Lower lobe of right lung (tissue), 2 donors: ENCODE results near the gene ME3. TPM values are rescaled to one million over a fixed set of nuclear protein-coding genes. Genes with fewer than 3 reads are reported as not detected.

Source experiments
- ATAC-seq, 2 donors: fragments of 200-7000 bp; cut with Tn5 transposase; one replicate each; pipeline ENCODE4 v1.9.1; 2020 to 2022; ENCODE audit warnings: mild to moderate bottlenecking in 2 of 2, moderate library complexity in 2 of 2
- DNase-seq: peaks from one replicate; pipeline ENCODE4 v3.0.0-alpha.2; 2020
- H3K27ac ChIP-seq: fragments of 200-600 bp; one replicate; pipeline ENCODE4 v1.8.0; 2022
- H3K27me3 ChIP-seq: fragments of 200-600 bp; one replicate; pipeline ENCODE4 v1.8.0; 2022; ENCODE audit warnings: low read depth
- H3K36me3 ChIP-seq: fragments of 200-600 bp; one replicate; pipeline ENCODE4 v1.8.0; 2022; ENCODE audit warnings: mild to moderate bottlenecking
- H3K4me1 ChIP-seq: fragments of 200-600 bp; one replicate; pipeline ENCODE4 v1.8.0; 2022
- H3K4me3 ChIP-seq: fragments of 200-600 bp; one replicate; pipeline ENCODE4 v1.8.0; 2022; ENCODE audit warnings: mild to moderate bottlenecking
- H3K9me3 ChIP-seq: fragments of 200-600 bp; one replicate; pipeline ENCODE4 v1.8.0; 2022
- CTCF ChIP-seq: fragments of 200-600 bp; IDR thresholded peaks from one replicate; pipeline ENCODE4 v1.8.0; 2022; ENCODE audit warnings: antibody characterized with exemption, mild to moderate bottlenecking
- intact Hi-C: fragments of 100-400 bp; cut with DNase I; formaldehyde crosslinking; loops from one replicate; pipeline ENCODE4 v1.11.0; 2022
- total RNA-seq: library from RNA; stranded (reverse); fragmentation: NEBNext Ultra II Directional; extraction: Animal tissue kit (Norgen Biotek cat#: 25700); gene quantifications from one replicate; pipeline ENCODE4 v1.2.1, GENCODE V29; 2021
- donor health status: DM: no; HTN: yes; CAD: no; lungs with severe emphysema.

The ME3 gene
- total RNA-seq, 1 donor from 2014 or later, result 18.6 TPM

GRCh38 chr11:86595451-86595850, 77.0 kb downstream of the ME3 start:
- H3K36me3 ChIP-seq, result no peaks in the 10 kb centered on the region
- DNase-seq, result no peak
- peak; percentile 16 to 24 for ATAC-seq
- no peak overlapping the region for H3K27ac ChIP-seq
- intact Hi-C loops, result no loop called here
- H3K9me3 ChIP-seq, result no peaks in the 10 kb centered on the region
- peaks cover 44% of the 10 kb centered on the region for H3K4me1 ChIP-seq
- no peaks in the 10 kb centered on the region for H3K27me3 ChIP-seq
- H3K4me3 ChIP-seq, result no peak overlapping the region
- no peak for TF ChIP-seq CTCF

GRCh38 chr11:86594746-86595145, 77.7 kb downstream of the ME3 start:
- Histone ChIP-seq H3K4me1 (peaks cover 44% of the 10 kb centered on the region), H3K27ac (no peak overlapping the region), H3K9me3 (no peaks in the 10 kb centered on the region), H3K27me3 (no peaks in the 10 kb centered on the region), H3K4me3 (no peak overlapping the region), H3K36me3 (no peaks in the 10 kb centered on the region)
- DNase-seq (no peak), ATAC-seq (no peak)
- intact Hi-C loops, result no loop called here
- TF ChIP-seq CTCF, result no peak

- ATAC-seq (no peak), DNase-seq (no peak)
- H3K4me1 ChIP-seq, result peaks cover 49% of the 10 kb centered on the region
- intact Hi-C loops, result no loop called here
- H3K9me3 ChIP-seq, result no peaks in the 10 kb centered on the region
- H3K27ac ChIP-seq, result no peak overlapping the region
- H3K36me3 ChIP-seq, result no peaks in the 10 kb centered on the region
- no peak overlapping the region for H3K4me3 ChIP-seq
- TF ChIP-seq CTCF, result no peak
- no peaks in the 10 kb centered on the region for H3K27me3 ChIP-seq
Observed at GRCh38 chr11:86593833-86594232, 78.6 kb downstream of the ME3 start.

GRCh38 chr11:86592659-86593451, 79.6 kb downstream of the ME3 start:
- Histone ChIP-seq H3K4me3 (no peak overlapping the region), H3K27ac (peak overlapping the region; percentile 56), H3K4me1 (peaks cover 58% of the 10 kb centered on the region), H3K36me3 (no peaks in the 10 kb centered on the region), H3K27me3 (no peaks in the 10 kb centered on the region), H3K9me3 (no peaks in the 10 kb centered on the region)
- intact Hi-C loops, result no loop called here
- no peak for DNase-seq
- no peak for TF ChIP-seq CTCF
- peak; percentile 56 to 57 for ATAC-seq

GRCh38 chr11:86592047-86592591, 80.3 kb downstream of the ME3 start:
- Histone ChIP-seq H3K4me3 (no peak overlapping the region), H3K4me1 (peaks cover 52% of the 10 kb centered on the region), H3K9me3 (no peaks in the 10 kb centered on the region), H3K27ac (peak overlapping the region; percentile 56), H3K36me3 (no peaks in the 10 kb centered on the region), H3K27me3 (no peaks in the 10 kb centered on the region)
- ATAC-seq (peak; percentile 60 to 83), DNase-seq (no peak)
- TF ChIP-seq CTCF, result no peak
- intact Hi-C loops, result no loop called here
